Measurements from ENCODE around the gene HOXA9. TPM values are rescaled to one million over a fixed set of nuclear protein-coding genes. Genes with fewer than 3 reads are reported as not detected.

Gene HOXA9
- polyA plus RNA-seq, 6 donors from 2014 or later, result not detected

GRCh38 chr7:27189997-27190748 is 24.8 kb upstream of the HOXA9 start:
- peaks cover 0 to 8% of the 10 kb centered on the region in 2 donors for H3K36me3 Mint-ChIP-seq
- DNase-seq, result no peak
- peak overlapping the region in 3 of 6 donors; percentile 36 to 86 (median 53) for H3K27ac Mint-ChIP-seq
- no peak for ATAC-seq (ENCODE audit: low read depth in 2 of 2)
- peaks cover 0 to 28% (median 4%) of the 10 kb centered on the region in 7 donors for H3K9me3 Mint-ChIP-seq
- H3K27me3 Mint-ChIP-seq, result peaks cover 76 to 89% (median 80%) of the 10 kb centered on the region in 3 donors
- H3K4me1 Mint-ChIP-seq, result peaks cover 34 to 51% (median 41%) of the 10 kb centered on the region in 3 donors
- H3K4me3 Mint-ChIP-seq, result peak overlapping the region in 7 of 8 donors; percentile 16 to 86 (median 58)

- Mint-ChIP-seq H3K9me3 (peaks cover 0 to 28% (median 9%) of the 10 kb centered on the region in 7 donors), H3K4me1 (peaks cover 41 to 58% (median 49%) of the 10 kb centered on the region in 3 donors), H3K4me3 (peak overlapping the region; percentile 28 to 89 (median 80)), H3K36me3 (peaks cover 0 to 8% of the 10 kb centered on the region in 2 donors), H3K27ac (peak overlapping the region in 3 of 6 donors; percentile 35 to 86 (median 53)), H3K27me3 (peaks cover 75 to 90% (median 80%) of the 10 kb centered on the region in 3 donors)
- no peak for DNase-seq
- ATAC-seq (ENCODE audit: low read depth in 2 of 2), result no peak
Measured at GRCh38 chr7:27189295-27189996, 24.1 kb upstream of the HOXA9 start.

GRCh38 chr7:27188386-27189294 is 23.3 kb upstream of the HOXA9 start:
- H3K4me1 Mint-ChIP-seq, result peaks cover 41 to 63% (median 47%) of the 10 kb centered on the region in 3 donors
- H3K27me3 Mint-ChIP-seq, result peaks cover 74 to 88% (median 76%) of the 10 kb centered on the region in 3 donors
- DNase-seq (no peak), ATAC-seq (ENCODE audit: low read depth in 2 of 2) (peak; percentile 22)
- H3K27ac Mint-ChIP-seq, result peak overlapping the region in 4 of 6 donors; percentile 42 to 82 (median 68)
- H3K4me3 Mint-ChIP-seq, result peak overlapping the region; percentile 28 to 89 (median 82)
- H3K36me3 Mint-ChIP-seq, result peaks cover 0 to 8% of the 10 kb centered on the region in 2 donors
- H3K9me3 Mint-ChIP-seq, result peaks cover 0 to 28% (median 9%) of the 10 kb centered on the region in 7 donors

- peak overlapping the region in 4 of 6 donors; percentile 42 to 82 (median 78) for H3K27ac Mint-ChIP-seq
- peaks cover 71 to 86% (median 80%) of the 10 kb centered on the region in 3 donors for H3K27me3 Mint-ChIP-seq
- peaks cover 0 to 30% (median 9%) of the 10 kb centered on the region in 7 donors for H3K9me3 Mint-ChIP-seq
- peaks cover 41 to 60% (median 49%) of the 10 kb centered on the region in 3 donors for H3K4me1 Mint-ChIP-seq
- ATAC-seq (ENCODE audit: low read depth in 2 of 2) (no peak), DNase-seq (no peak)
- H3K36me3 Mint-ChIP-seq, result peaks cover 0 to 8% of the 10 kb centered on the region in 2 donors
- peak overlapping the region; percentile 54 to 89 (median 82) for H3K4me3 Mint-ChIP-seq
Measured at GRCh38 chr7:27187475-27188385, 22.4 kb upstream of the HOXA9 start.

- Mint-ChIP-seq H3K4me1 (peaks cover 41 to 55% (median 51%) of the 10 kb centered on the region in 3 donors), H3K4me3 (peak overlapping the region in 5 of 8 donors; percentile 17 to 78 (median 35)), H3K36me3 (peaks cover 0 to 8% of the 10 kb centered on the region in 2 donors), H3K27ac (peak overlapping the region in 3 of 6 donors; percentile 66 to 84 (median 69)), H3K9me3 (peaks cover 0 to 32% (median 9%) of the 10 kb centered on the region in 7 donors), H3K27me3 (peaks cover 71 to 87% (median 84%) of the 10 kb centered on the region in 3 donors)
- ATAC-seq (ENCODE audit: low read depth in 2 of 2) (no peak), DNase-seq (no peak)
Measured at GRCh38 chr7:27186668-27187474, 21.5 kb upstream of the HOXA9 start.

- ATAC-seq (ENCODE audit: low read depth in 2 of 2) (no peak), DNase-seq (no peak)
- Mint-ChIP-seq H3K27me3 (peaks cover 72 to 84% (median 83%) of the 10 kb centered on the region in 3 donors), H3K36me3 (peaks cover 0 to 8% of the 10 kb centered on the region in 2 donors), H3K9me3 (peaks cover 0 to 32% (median 9%) of the 10 kb centered on the region in 7 donors), H3K27ac (peak overlapping the region in 4 of 6 donors; percentile 84 to 97 (median 94)), H3K4me1 (peaks cover 38 to 54% (median 51%) of the 10 kb centered on the region in 3 donors), H3K4me3 (peak overlapping the region; percentile 23 to 89 (median 76))
Measured at GRCh38 chr7:27185854-27186667, 20.7 kb upstream of the HOXA9 start.

- Mint-ChIP-seq H3K9me3 (peaks cover 0 to 29% (median 9%) of the 10 kb centered on the region in 7 donors), H3K27me3 (peaks cover 69 to 83% (median 83%) of the 10 kb centered on the region in 3 donors), H3K4me3 (peak within 1 kb of the TSS; percentile 62 to 89 (median 81)), H3K27ac (peak within 1 kb of the TSS in 5 of 6 donors; percentile 47 to 97 (median 94)), H3K4me1 (peaks cover 39 to 56% (median 51%) of the 10 kb centered on the region in 3 donors), H3K36me3 (peaks cover 0 to 8% of the 10 kb centered on the region in 2 donors)
- ATAC-seq (ENCODE audit: low read depth in 2 of 2) (no peak), DNase-seq (no peak)
Measured at GRCh38 chr7:27185013-27185853, 19.9 kb upstream of the HOXA9 start, which contains the start of gene HOXA11. Gene HOXA11, minus strand, starts transcription at chr7:27185232. Its CDS starts 88 bp downstream, at chr7:27185144.

- Mint-ChIP-seq H3K4me3 (peak overlapping the region; percentile 62 to 89 (median 81)), H3K27me3 (peaks cover 69 to 83% (median 83%) of the 10 kb centered on the region in 3 donors), H3K27ac (peak overlapping the region in 4 of 6 donors; percentile 84 to 97 (median 94)), H3K4me1 (peaks cover 36 to 54% (median 49%) of the 10 kb centered on the region in 3 donors), H3K9me3 (peaks cover 0 to 26% (median 5%) of the 10 kb centered on the region in 7 donors), H3K36me3 (peaks cover 0 to 8% of the 10 kb centered on the region in 2 donors)
- DNase-seq, result no peak
- no peak for ATAC-seq (ENCODE audit: low read depth in 2 of 2)
Measured at GRCh38 chr7:27184337-27185012, 19.1 kb upstream of the HOXA9 start.

- H3K36me3 Mint-ChIP-seq, result peaks cover 0 to 8% of the 10 kb centered on the region in 2 donors
- ATAC-seq (ENCODE audit: low read depth in 2 of 2) (no peak), DNase-seq (no peak)
- H3K4me1 Mint-ChIP-seq, result peaks cover 35 to 53% (median 42%) of the 10 kb centered on the region in 3 donors
- peaks cover 73 to 83% (median 81%) of the 10 kb centered on the region in 3 donors for H3K27me3 Mint-ChIP-seq
- peak overlapping the region; percentile 42 to 85 (median 72) for H3K4me3 Mint-ChIP-seq
- peaks cover 0 to 31% (median 8%) of the 10 kb centered on the region in 7 donors for H3K9me3 Mint-ChIP-seq
- peak overlapping the region in 4 of 6 donors; percentile 72 to 93 (median 84) for H3K27ac Mint-ChIP-seq
Measured at GRCh38 chr7:27183682-27184336, 18.5 kb upstream of the HOXA9 start.

Data from naive B cell (primary cell).